ENCODE results near the gene UBE3C. TPM values are rescaled to one million over a fixed set of nuclear protein-coding genes. Genes with fewer than 3 reads are reported as not detected.
A peak's percentile ranks its signal among the peaks of the same experiment; 100 is the strongest.

Gene UBE3C
- total and polyA plus RNA-seq, 11 donors = 11.0 to 57.5 (median 48.1) TPM

DNA sequence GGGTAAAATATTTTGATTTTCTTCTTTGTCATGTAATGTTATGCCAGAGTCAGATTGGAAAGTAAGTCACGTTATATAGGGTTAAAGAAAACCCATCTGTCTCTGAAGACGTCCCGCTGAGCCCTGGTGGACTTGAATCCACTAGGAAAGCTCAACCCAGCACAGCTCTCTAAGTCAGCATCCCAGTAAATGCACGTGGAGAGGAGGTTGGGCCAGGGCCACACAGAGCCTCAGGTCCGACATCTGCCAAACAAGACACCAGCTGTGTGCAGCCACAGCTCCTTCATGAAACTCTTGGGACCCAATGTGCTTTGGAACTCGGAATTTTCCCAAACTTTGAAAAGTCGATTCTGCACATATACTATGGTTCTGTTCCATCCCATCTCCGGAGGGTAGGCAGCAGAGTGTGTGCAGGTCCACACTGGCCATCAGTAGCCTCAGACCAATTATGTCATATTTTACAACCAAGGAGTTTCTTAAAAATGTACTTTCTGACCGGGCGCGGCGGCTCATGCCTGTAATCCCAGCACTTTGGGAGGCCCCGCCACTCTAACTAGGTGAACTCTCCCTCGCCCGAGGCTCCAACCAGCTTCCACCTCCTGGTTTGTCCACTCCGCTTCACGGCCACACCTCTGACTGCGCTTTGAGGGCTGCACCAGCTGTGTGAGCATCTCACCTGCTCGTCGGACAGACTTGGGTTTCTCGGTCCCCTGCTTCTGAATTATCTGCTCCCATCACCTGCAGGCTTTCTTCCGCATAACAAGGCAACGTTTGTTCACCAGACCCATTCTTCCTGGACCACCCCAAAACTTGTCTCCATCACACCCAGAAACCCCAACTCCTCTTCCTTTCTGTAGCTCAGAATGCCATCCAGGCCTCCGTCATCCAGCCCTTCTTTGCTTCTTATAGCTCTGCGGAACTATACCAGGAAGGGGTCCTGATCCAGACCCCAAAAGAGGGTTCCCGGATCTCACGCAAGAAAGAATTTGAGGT lies 168.4 kb downstream of the UBE3C start:
- Histone ChIP-seq H3K36me3 (no peaks in the 10 kb centered on the region), H3K4me3 (no peak overlapping the region), H3K9me3 (no peaks in the 10 kb centered on the region), H3K27ac (no peak overlapping the region), H3K27me3 (no peaks in the 10 kb centered on the region), H3K4me1 (peaks cover 0 to 18% (median 0%) of the 10 kb centered on the region in 12 donors)
- ATAC-seq (peak in 1 of 4 donors; percentile 46), DNase-seq (no peak)
- TF ChIP-seq, protein P1, sequence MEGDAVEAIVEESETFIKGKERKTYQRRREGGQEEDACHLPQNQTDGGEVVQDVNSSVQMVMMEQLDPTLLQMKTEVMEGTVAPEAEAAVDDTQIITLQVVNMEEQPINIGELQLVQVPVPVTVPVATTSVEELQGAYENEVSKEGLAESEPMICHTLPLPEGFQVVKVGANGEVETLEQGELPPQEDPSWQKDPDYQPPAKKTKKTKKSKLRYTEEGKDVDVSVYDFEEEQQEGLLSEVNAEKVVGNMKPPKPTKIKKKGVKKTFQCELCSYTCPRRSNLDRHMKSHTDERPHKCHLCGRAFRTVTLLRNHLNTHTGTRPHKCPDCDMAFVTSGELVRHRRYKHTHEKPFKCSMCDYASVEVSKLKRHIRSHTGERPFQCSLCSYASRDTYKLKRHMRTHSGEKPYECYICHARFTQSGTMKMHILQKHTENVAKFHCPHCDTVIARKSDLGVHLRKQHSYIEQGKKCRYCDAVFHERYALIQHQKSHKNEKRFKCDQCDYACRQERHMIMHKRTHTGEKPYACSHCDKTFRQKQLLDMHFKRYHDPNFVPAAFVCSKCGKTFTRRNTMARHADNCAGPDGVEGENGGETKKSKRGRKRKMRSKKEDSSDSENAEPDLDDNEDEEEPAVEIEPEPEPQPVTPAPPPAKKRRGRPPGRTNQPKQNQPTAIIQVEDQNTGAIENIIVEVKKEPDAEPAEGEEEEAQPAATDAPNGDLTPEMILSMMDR (IDR thresholded peaks at IDR 0.05) = no peak
- TF ChIP-seq POLR2A (IDR thresholded peaks at IDR 0.05) = no peak
- 83 to 85% (median 83%) methylated on average over 27 of the region's 27 CpGs for WGBS, 4 donors
- intact Hi-C loops (cut with DNase I) = no loop called here

DNA sequence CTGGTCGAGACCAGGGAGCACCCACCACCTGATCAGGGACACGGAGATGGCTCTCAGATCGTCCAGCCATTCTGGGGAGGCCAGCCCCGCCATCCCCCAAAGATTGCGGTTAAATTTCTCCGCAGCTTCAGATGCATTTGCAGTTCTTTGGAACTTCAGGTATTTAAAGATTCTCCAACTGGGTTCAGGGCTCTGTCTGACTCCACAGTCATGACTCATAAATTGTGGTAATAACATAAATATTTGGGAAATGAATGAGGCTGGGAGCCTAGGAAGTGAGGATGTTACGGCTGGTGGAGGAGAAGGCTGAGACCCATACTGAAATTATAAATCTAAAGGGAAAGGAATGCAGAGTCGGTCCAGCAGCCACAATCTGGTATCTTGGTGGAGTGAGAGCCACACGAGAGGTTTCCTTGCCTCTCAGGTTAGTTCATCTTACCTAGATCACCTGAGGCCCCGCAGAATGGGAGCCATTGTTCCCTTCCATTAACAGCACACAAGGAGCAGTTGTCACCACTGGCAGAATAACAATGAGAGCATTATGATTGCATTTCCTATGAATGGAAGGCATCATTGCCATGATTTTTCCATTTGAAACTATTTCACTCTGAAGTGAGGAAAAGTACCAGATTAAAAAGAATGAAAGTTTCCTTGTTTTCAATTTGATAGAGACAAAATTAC lies 171.4 kb downstream of the UBE3C start:
- Histone ChIP-seq H3K27ac (no peak overlapping the region), H3K4me1 (peaks cover 0 to 8% (median 0%) of the 10 kb centered on the region in 12 donors), H3K27me3 (no peaks in the 10 kb centered on the region), H3K9me3 (no peaks in the 10 kb centered on the region), H3K4me3 (no peak overlapping the region), H3K36me3 (no peaks in the 10 kb centered on the region)
- 64 to 76% (median 72%) methylated on average over 10 of the region's 10 CpGs for whole genome bisulfite sequencing, 4 donors
- ATAC-seq = no peak
- DNase-seq = no peak
- intact Hi-C loops (cut with DNase I) = no loop called here
- no peak for TF ChIP-seq POLR2A (IDR thresholded peaks at IDR 0.05)
- TF ChIP-seq, protein P1 (IDR thresholded peaks at IDR 0.05) = no peak

DNA sequence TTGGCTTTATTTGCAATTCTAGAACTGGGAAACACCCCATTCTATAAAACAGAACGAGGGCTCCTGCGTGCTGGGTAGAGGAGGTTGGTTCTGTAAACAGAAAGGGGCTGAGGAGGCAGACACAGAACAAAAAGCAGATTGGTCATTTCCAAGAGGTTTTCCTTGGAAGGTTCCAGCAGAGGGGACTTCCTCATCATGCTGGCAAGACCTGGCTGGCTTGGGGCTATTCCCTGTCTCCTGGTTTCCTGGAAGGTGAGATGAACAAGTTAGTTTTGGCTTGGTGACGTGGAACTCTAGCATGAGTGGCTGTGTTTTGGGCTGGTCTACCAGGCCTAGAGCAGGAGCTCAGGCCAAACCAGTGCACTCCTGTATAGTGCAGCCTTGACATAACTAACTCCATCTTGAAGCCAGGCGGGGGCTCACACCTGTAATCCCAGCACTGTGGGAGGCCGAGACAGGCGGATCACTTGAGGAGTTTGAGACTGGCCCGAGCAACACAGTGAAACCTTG lies 172.0 kb downstream of the UBE3C start:
- Histone ChIP-seq H3K4me1 (peaks cover 0 to 8% (median 0%) of the 10 kb centered on the region in 12 donors), H3K27me3 (no peaks in the 10 kb centered on the region), H3K36me3 (no peaks in the 10 kb centered on the region), H3K4me3 (no peak overlapping the region), H3K27ac (no peak overlapping the region), H3K9me3 (no peaks in the 10 kb centered on the region)
- intact Hi-C loops (cut with DNase I) = no loop called here
- TF ChIP-seq, protein P1 (IDR thresholded peaks at IDR 0.05) = no peak
- no peak for TF ChIP-seq POLR2A (IDR thresholded peaks at IDR 0.05)
- DNase-seq (no peak), ATAC-seq (no peak)
- 82 to 86% (median 85%) methylated on average over 7 of the region's 7 CpGs for WGBS, 4 donors

DNA sequence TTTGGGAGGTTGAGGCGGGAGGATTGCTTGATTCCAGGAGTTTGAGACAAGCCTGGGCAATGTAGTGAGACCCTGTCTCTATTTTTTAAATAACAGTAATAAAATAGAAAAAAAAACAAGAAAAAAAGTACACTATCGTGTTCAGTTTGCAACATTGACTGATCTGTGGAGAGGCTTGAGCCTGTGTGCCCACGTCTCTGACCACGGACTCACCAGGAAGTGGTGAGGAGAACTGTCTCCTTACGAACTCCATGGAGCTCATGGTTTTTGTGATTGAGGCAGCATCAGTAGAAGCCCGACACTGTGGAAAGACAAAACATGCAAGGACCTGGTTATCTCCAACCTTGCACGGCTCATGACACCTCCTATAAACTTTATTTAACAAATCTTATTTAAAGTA lies 174.2 kb downstream of the UBE3C start:
- Histone ChIP-seq H3K27ac (no peak overlapping the region), H3K4me3 (no peak overlapping the region), H3K27me3 (no peaks in the 10 kb centered on the region), H3K4me1 (peaks cover 0 to 2% (median 0%) of the 10 kb centered on the region in 12 donors), H3K36me3 (no peaks in the 10 kb centered on the region), H3K9me3 (no peaks in the 10 kb centered on the region)
- intact Hi-C loops (cut with DNase I) = no loop called here
- 79 to 85% (median 85%) methylated on average over 7 of the region's 7 CpGs for WGBS, 4 donors
- TF ChIP-seq POLR2A (IDR thresholded peaks at IDR 0.05) = no peak
- TF ChIP-seq, protein P1 (IDR thresholded peaks at IDR 0.05) = no peak
- DNase-seq (no peak), ATAC-seq (no peak)
